SU-DHL-6 (cell line): ENCODE results near the gene PHGDH.

Experiments
- CTCF ChIP-seq: fragments of 200-600 bp; sonication (generic); IDR thresholded peaks from one replicate; pipeline ENCODE4 v1.5.1; 2017; ENCODE audit warnings: antibody characterized with exemption, mild to moderate bottlenecking, low read length, moderate library complexity; ENCODE audit not compliant: insufficient read depth, poor library complexity, severe bottlenecking
- EZH2phosphoT487 ChIP-seq: fragments of 200-600 bp; sonication (generic), shearing (Covaris generic); conservative IDR thresholded peaks from 2 replicates; pipeline ENCODE4 v1.6.1; 2018; ENCODE audit warnings: mild to moderate bottlenecking, antibody characterized with exemption, low read length, moderate library complexity, mixed read lengths

GRCh38 chr1:119740261-119740660 is 28.5 kb downstream of the PHGDH start:
- no peak for TF ChIP-seq CTCF
- no peak for TF ChIP-seq EZH2phosphoT487
